Measurements from ENCODE around the gene MON1A.

Gene MON1A

GRCh38 chr3:49886922-49887265 is 42.7 kb downstream of the MON1A start:
- no peak for DNase-seq

GRCh38 chr3:49883998-49884397 is 45.6 kb downstream of the MON1A start:
- DNase-seq: no peak

- DNase-seq: no peak
Measured at GRCh38 chr3:49882166-49882565, 47.4 kb downstream of the MON1A start.

- DNase-seq: no peak
Measured at GRCh38 chr3:49880581-49881315, 48.9 kb downstream of the MON1A start.

- no peak for DNase-seq
Measured at GRCh38 chr3:49879721-49880120, 49.9 kb downstream of the MON1A start.

- no peak for DNase-seq
Measured at GRCh38 chr3:49878686-49879085, 50.9 kb downstream of the MON1A start.

GRCh38 chr3:49877716-49878115 is 51.9 kb downstream of the MON1A start:
- DNase-seq: no peak

- DNase-seq: no peak
Measured at GRCh38 chr3:49876567-49876966, 53.0 kb downstream of the MON1A start.

- DNase-seq: no peak
Measured at GRCh38 chr3:49873623-49874022, 56.0 kb downstream of the MON1A start.

- DNase-seq: peak; percentile 18
Measured at GRCh38 chr3:49872801-49873281, 56.8 kb downstream of the MON1A start.

GRCh38 chr3:49871531-49872153 is 58.0 kb downstream of the MON1A start:
- no peak for DNase-seq

GRCh38 chr3:49869525-49870126 is 60.0 kb downstream of the MON1A start, which contains the start of gene CAMKV:
Gene CAMKV (minus strand): TSS chr3:49869906. CDS start chr3:49862388, 7,518 bp downstream.
- peak; percentile 47 for DNase-seq

- DNase-seq: no peak
Measured at GRCh38 chr3:49868862-49869466, 60.6 kb downstream of the MON1A start.

GRCh38 chr3:49867871-49868321 is 61.7 kb downstream of the MON1A start:
- peak; percentile 17 for DNase-seq

GRCh38 chr3:49867400-49867799 is 62.2 kb downstream of the MON1A start:
- DNase-seq: no peak

- no peak for DNase-seq
Measured at GRCh38 chr3:49865198-49865784, 64.3 kb downstream of the MON1A start.

- no peak for DNase-seq
Measured at GRCh38 chr3:49864505-49864904, 65.1 kb downstream of the MON1A start.

GRCh38 chr3:49859576-49860305 is 69.9 kb downstream of the MON1A start:
- no peak for DNase-seq

Data from CD4-positive, alpha-beta T cell treated with Interleukin-17A for 4 hours (primary cell).